ENCODE results near the gene PJVK. TPM values are rescaled to one million over a fixed set of nuclear protein-coding genes. Genes with fewer than 3 reads are reported as not detected.
"Not testable (repeated sequence)": the region's sequence is repeated elsewhere in the genome, so short reads cannot be mapped to it uniquely, and the experiment has no call there.

The PJVK gene
- polyA plus RNA-seq, 3 donors from 2014 or later: 0.19 TPM; not detected in 2

DNA sequence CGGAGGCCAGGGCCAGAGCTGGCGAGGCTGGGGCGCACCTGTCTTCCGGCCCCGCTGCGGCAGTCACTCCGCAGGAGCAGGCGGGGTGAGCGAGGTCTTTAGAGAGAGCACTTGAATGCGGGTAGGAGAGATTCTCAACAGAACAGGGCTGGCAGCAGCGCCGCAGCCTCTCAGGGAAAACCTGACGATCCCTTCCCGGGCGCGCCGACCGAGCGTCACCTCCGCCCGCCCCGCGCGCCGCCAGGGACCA is 729 bp upstream of the PJVK start:
- peaks cover 24 to 32% of the 10 kb centered on the region in 2 donors for H3K4me1 Mint-ChIP-seq
- no peaks in the 10 kb centered on the region for H3K9me3 Mint-ChIP-seq
- no peak for DNase-seq
- peak overlapping the region; percentile 79 to 86 (median 84) for H3K4me3 Mint-ChIP-seq
- peaks cover 4 to 17% (median 4%) of the 10 kb centered on the region in 3 donors for H3K36me3 Mint-ChIP-seq
- H3K27me3 Mint-ChIP-seq (ENCODE audit: low read depth in 3 of 3): peaks cover 10 to 17% (median 12%) of the 10 kb centered on the region in 3 donors
- H3K27ac Mint-ChIP-seq: peak overlapping the region; percentile 77 to 90 (median 84)

- H3K27ac Mint-ChIP-seq: peak overlapping the region in 1 of 6 donors; percentile 24
- H3K4me3 Mint-ChIP-seq: peak overlapping the region; percentile 34 to 88 (median 50)
- peaks cover 24 to 32% of the 10 kb centered on the region in 2 donors for H3K4me1 Mint-ChIP-seq
- peaks cover 0 to 13% (median 3%) of the 10 kb centered on the region in 3 donors for H3K36me3 Mint-ChIP-seq
- H3K9me3 Mint-ChIP-seq: no peaks in the 10 kb centered on the region
- peaks cover 10 to 17% (median 12%) of the 10 kb centered on the region in 3 donors for H3K27me3 Mint-ChIP-seq (ENCODE audit: low read depth in 3 of 3)
- DNase-seq: no peak
Measured at GRCh38 chr2:178452334-178452733, 1.2 kb downstream of the PJVK start.

GRCh38 chr2:178452870-178453269 is 1.7 kb downstream of the PJVK start:
- Mint-ChIP-seq H3K4me1 (peaks cover 24 to 32% of the 10 kb centered on the region in 2 donors), H3K27me3 (ENCODE audit: low read depth in 3 of 3) (peaks cover 10 to 17% (median 12%) of the 10 kb centered on the region in 3 donors), H3K9me3 (no peaks in the 10 kb centered on the region), H3K4me3 (no peak overlapping the region), H3K36me3 (peaks cover 0 to 9% (median 0%) of the 10 kb centered on the region in 3 donors), H3K27ac (no peak overlapping the region)
- no peak for DNase-seq

GRCh38 chr2:178455947-178456346 is 4.8 kb downstream of the PJVK start:
- H3K4me3 Mint-ChIP-seq: no peak overlapping the region
- H3K9me3 Mint-ChIP-seq: no peaks in the 10 kb centered on the region
- no peak overlapping the region for H3K27ac Mint-ChIP-seq
- no peaks in the 10 kb centered on the region for H3K36me3 Mint-ChIP-seq
- DNase-seq: no peak
- peaks cover 10 to 12% of the 10 kb centered on the region in 2 donors for H3K4me1 Mint-ChIP-seq
- H3K27me3 Mint-ChIP-seq (ENCODE audit: low read depth in 3 of 3): peaks cover 5 to 12% (median 7%) of the 10 kb centered on the region in 3 donors

DNA sequence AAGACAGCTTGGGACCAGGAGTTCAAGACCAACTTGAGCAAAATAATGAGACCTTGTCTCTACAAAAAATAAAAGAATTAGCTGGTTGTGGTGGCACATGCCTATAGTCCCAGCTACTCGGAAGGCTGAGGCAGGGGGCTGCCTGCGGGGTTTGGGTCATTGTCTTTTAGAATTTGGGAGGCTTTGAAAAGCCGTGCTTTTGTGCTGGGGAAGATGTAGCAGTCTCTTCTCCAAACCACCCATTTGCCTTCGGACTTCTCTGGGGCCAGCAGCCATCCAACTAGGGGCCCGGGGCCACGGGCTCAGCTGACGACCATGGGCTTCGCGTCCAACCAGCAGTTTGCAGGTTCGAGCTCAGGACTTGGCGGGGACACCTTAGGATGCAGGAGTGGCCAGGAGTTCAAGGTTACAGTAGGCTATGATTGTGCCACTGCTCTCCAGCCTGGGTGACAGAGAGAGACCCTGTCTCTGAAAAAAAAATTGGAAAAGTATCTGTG is 6.3 kb downstream of the PJVK start:
- no peaks in the 10 kb centered on the region for H3K36me3 Mint-ChIP-seq
- peaks cover 0 to 5% (median 2%) of the 10 kb centered on the region in 3 donors for H3K27me3 Mint-ChIP-seq (ENCODE audit: low read depth in 3 of 3)
- no peak for DNase-seq
- H3K9me3 Mint-ChIP-seq: no peaks in the 10 kb centered on the region
- H3K4me1 Mint-ChIP-seq: peaks cover 0 to 1% of the 10 kb centered on the region in 2 donors
- no peak overlapping the region for H3K27ac Mint-ChIP-seq
- no peak overlapping the region for H3K4me3 Mint-ChIP-seq

GRCh38 chr2:178469219-178469849 is 18.2 kb downstream of the PJVK start:
- no peak overlapping the region for H3K27ac Mint-ChIP-seq
- peaks cover 0 to 2% (median 0%) of the 10 kb centered on the region in 3 donors for H3K36me3 Mint-ChIP-seq
- no peak for DNase-seq
- H3K9me3 Mint-ChIP-seq: peaks cover 0 to under 1% (median 0%) of the 10 kb centered on the region in 6 donors
- H3K4me1 Mint-ChIP-seq: no peaks in the 10 kb centered on the region
- H3K4me3 Mint-ChIP-seq: no peak overlapping the region
- H3K27me3 Mint-ChIP-seq (ENCODE audit: low read depth in 3 of 3): peaks cover 0 to 2% (median 0%) of the 10 kb centered on the region in 3 donors

DNA sequence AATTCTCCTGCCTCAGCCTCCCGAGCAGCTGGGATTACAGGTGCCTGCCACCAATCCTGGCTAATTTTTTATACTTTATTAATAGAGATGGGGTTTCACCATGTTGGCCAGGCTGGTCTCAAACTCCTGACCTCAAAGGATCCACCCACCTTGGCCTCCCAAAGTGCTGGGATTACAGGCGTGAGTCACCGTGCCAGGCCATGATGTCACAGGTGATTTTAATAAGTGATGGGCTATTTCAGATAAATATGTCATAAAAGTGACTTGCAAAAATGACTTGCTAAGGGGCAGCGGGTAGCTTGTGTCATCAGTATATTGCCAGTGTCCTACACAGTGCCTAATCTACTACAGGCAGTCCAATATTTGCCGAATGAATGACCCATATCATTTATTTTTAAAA is 20.1 kb downstream of the PJVK start:
- not testable (repeated sequence) for H3K27ac Mint-ChIP-seq; H3K9me3 Mint-ChIP-seq; DNase-seq; H3K36me3 Mint-ChIP-seq; H3K4me1 Mint-ChIP-seq; H3K27me3 Mint-ChIP-seq (ENCODE audit: low read depth in 3 of 3); H3K4me3 Mint-ChIP-seq

- Mint-ChIP-seq H3K27me3 (ENCODE audit: low read depth in 3 of 3) (peaks cover 2 to 6% (median 2%) of the 10 kb centered on the region in 3 donors), H3K4me3 (no peak overlapping the region), H3K9me3 (no peaks in the 10 kb centered on the region), H3K36me3 (no peaks in the 10 kb centered on the region), H3K27ac (peak overlapping the region in 1 of 6 donors; percentile 42), H3K4me1 (peaks cover 4 to 5% of the 10 kb centered on the region in 2 donors)
- DNase-seq: no peak
Measured at GRCh38 chr2:178473373-178473772, 22.2 kb downstream of the PJVK start.

DNA sequence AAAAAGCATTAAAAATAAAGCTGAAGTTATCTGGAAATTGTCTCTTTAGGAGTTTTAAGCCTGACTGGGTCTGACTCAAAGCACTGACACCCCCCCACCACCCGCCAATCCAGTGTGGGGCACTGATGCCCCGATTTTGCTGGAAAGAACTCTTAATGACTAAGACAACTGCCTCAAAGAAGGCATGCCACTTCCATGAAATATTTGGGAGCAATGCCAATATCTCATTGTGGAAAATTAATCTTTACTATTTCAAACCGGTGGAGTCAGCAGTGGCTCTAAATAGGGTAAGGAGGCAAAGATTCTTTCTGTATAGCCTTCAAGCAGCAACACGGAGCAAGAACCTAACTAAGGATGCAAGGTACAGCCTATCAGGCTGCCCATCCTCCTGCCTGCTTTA is 22.8 kb downstream of the PJVK start:
- Mint-ChIP-seq H3K9me3 (no peaks in the 10 kb centered on the region), H3K4me3 (no peak overlapping the region), H3K36me3 (no peaks in the 10 kb centered on the region), H3K27ac (no peak overlapping the region), H3K27me3 (ENCODE audit: low read depth in 3 of 3) (peaks cover 3 to 11% (median 7%) of the 10 kb centered on the region in 3 donors), H3K4me1 (peaks cover 9 to 10% of the 10 kb centered on the region in 2 donors)
- DNase-seq: no peak

DNA sequence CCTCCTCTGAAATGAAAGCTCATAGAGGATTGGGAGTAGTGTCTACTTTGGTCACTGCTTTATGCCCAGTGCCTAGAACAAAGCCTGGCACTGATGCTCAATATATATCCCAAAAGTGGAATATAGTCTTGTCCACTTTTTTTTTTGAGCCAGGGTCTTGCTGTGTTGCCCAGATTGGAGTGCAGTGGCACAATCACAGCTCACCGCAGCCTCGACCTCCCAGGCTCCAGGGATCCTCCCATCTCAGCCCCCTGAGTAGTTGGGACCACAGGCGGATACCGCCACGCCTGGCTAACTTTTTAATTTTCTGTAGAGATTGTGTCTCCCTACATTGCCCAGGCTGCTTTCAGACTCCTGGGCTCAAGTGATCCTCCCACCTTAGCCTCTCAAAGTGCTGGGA is 23.4 kb downstream of the PJVK start:
- no peak overlapping the region for H3K27ac Mint-ChIP-seq
- H3K4me1 Mint-ChIP-seq: peaks cover 16 to 17% of the 10 kb centered on the region in 2 donors
- H3K36me3 Mint-ChIP-seq: no peaks in the 10 kb centered on the region
- no peak for DNase-seq
- H3K4me3 Mint-ChIP-seq: no peak overlapping the region
- H3K27me3 Mint-ChIP-seq (ENCODE audit: low read depth in 3 of 3): peaks cover 5 to 14% (median 7%) of the 10 kb centered on the region in 3 donors
- H3K9me3 Mint-ChIP-seq: no peaks in the 10 kb centered on the region

DNA sequence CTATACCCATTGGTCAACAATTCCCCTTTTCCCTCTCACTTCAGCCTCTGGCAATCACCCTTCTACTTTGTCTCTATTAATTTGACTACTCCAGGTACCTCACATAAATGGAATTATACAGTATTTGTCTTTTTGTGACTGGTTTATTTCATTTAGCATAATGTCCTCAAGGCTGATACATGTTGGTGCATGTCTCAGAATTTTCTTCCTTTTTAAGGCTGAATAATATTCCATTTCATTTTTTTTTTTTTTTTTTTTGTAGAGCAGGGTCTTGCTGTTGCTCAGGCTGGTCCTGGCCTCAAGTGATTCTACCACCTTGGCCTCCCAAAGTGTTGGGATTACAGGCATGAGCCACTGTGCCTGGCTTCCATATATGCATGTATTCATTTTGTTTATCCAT is 25.3 kb downstream of the PJVK start:
- H3K27ac Mint-ChIP-seq: peak overlapping the region in 5 of 6 donors; percentile 7 to 97 (median 46)
- no peaks in the 10 kb centered on the region for H3K36me3 Mint-ChIP-seq
- H3K27me3 Mint-ChIP-seq (ENCODE audit: low read depth in 3 of 3): peaks cover 8 to 19% (median 10%) of the 10 kb centered on the region in 3 donors
- H3K4me1 Mint-ChIP-seq: peaks cover 27 to 30% of the 10 kb centered on the region in 2 donors
- no peak for DNase-seq
- H3K9me3 Mint-ChIP-seq: no peaks in the 10 kb centered on the region
- no peak overlapping the region for H3K4me3 Mint-ChIP-seq

- Mint-ChIP-seq H3K27ac (peak overlapping the region; percentile 97 to 99 (median 99)), H3K36me3 (no peaks in the 10 kb centered on the region), H3K9me3 (no peaks in the 10 kb centered on the region), H3K27me3 (ENCODE audit: low read depth in 3 of 3) (peaks cover 8 to 18% (median 10%) of the 10 kb centered on the region in 3 donors), H3K4me1 (peaks cover 38 to 41% of the 10 kb centered on the region in 2 donors), H3K4me3 (peak overlapping the region; percentile 95 to 99 (median 97))
- DNase-seq: no peak
Measured at GRCh38 chr2:178477443-178478129, 26.4 kb downstream of the PJVK start.

DNA sequence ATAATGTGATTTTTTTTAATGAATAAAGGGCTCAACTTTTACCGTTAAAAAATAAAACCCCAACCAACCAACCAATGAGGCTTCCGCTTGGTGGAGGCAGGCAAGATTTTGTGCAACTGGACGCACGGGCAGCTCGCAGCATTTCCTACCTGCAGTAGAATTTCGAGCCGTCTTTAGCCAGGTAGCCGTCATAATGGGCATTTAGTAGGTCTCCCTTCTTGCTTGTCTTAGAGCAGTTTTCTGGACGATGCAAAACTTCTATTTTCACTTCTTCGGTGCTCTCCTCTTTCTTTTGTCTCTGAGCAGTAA is 26.9 kb downstream of the PJVK start:
- DNase-seq: no peak
- H3K27me3 Mint-ChIP-seq (ENCODE audit: low read depth in 3 of 3): peaks cover 8 to 18% (median 10%) of the 10 kb centered on the region in 3 donors
- H3K36me3 Mint-ChIP-seq: no peaks in the 10 kb centered on the region
- H3K9me3 Mint-ChIP-seq: no peaks in the 10 kb centered on the region
- peaks cover 43 to 46% of the 10 kb centered on the region in 2 donors for H3K4me1 Mint-ChIP-seq
- H3K4me3 Mint-ChIP-seq: peak overlapping the region; percentile 95 to 99 (median 97)
- peak overlapping the region; percentile 97 to 99 (median 99) for H3K27ac Mint-ChIP-seq

DNA sequence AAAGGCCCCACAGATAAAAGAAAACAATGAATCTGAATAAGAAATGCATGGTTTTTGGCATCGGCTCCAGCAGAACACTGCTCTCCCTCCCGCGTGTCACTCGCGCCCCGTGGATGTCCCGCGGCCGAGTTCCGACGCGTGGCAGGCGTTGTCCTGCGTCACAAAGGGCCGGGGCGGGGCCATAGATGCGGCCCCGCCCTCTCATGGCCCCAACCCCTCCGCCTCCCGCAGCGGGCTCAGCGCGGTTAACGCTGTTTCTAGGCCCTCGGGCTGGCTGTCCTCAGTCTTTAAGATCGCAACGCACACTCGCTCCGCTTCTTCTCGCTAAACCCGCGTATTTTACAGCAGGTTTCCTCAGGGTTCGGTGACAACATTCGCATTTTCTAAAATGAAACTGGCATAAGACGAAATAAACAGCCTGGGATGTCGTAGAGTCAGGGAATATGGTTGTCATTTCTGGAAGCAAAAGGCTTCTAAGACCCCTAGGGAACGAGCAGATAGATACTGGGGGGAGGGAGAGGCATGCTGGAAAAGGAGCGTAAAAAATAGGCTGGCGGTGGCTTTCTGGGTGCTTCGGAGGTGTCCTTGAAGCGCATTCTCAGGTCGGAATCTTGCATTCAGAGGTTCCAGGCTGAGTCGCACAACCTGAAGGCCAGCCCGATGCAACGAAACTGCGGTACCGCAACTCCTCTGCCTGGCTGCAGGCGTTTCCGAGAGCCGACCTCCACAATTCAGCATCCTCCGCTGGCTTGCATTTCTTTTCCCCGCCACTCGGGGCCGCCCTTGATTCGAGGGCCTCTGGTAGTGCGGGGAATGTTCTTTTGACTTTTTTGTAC is 27.5 kb downstream of the PJVK start, which contains the start of gene FKBP7:
TSS of gene FKBP7 (minus strand) at position 162 of the 836 bp plus-strand sequence. CDS start at position 61, 101 bp downstream.
- peak within 1 kb of the TSS; percentile 95 to 99 (median 97) for H3K4me3 Mint-ChIP-seq
- no peaks in the 10 kb centered on the region for H3K9me3 Mint-ChIP-seq
- peaks cover 8 to 18% (median 10%) of the 10 kb centered on the region in 3 donors for H3K27me3 Mint-ChIP-seq (ENCODE audit: low read depth in 3 of 3)
- H3K27ac Mint-ChIP-seq: peak within 1 kb of the TSS; percentile 97 to 99 (median 99)
- no peaks in the 10 kb centered on the region for H3K36me3 Mint-ChIP-seq
- H3K4me1 Mint-ChIP-seq: peaks cover 43 to 46% of the 10 kb centered on the region in 2 donors
- DNase-seq: peak; percentile 84 to 88 (median 87)
